ENCODE data around the gene KIF26A.

KIF26A gene

GRCh38 chr14:104103446-104104075 is 34.8 kb upstream of the KIF26A start:
- no peaks in the 10 kb centered on the region for H3K4me1 ChIP-seq (ENCODE audit: insufficient read depth, low read length, severe bottlenecking)
- H3K9me2 ChIP-seq (ENCODE audit: low read depth, low read length) = no peaks in the 10 kb centered on the region
- H2AFZ ChIP-seq (ENCODE audit: low read length) = no peak overlapping the region
- H3K27ac ChIP-seq (ENCODE audit: low read depth, low read length, poor library complexity, severe bottlenecking) = no peak overlapping the region
- H4K20me1 ChIP-seq (ENCODE audit: insufficient read depth, low read length) = no peaks in the 10 kb centered on the region
- H3F3A ChIP-seq (ENCODE audit: insufficient read depth, low read length) = no peaks in the 10 kb centered on the region
- no peak overlapping the region for H3K4me3 ChIP-seq (ENCODE audit: low read depth, low read length, poor library complexity, severe bottlenecking)
- no peaks in the 10 kb centered on the region for H3K9me3 ChIP-seq (ENCODE audit: low read length)
- H3K27me3 ChIP-seq (ENCODE audit: insufficient read depth, low read length) = 0 out of 2 replicates have a peak, but pooled peaks cover 11% of the 10 kb centered on the region
- no peak overlapping the region for H3K4me2 ChIP-seq (ENCODE audit: low read length)
- no peaks in the 10 kb centered on the region for H3K36me3 ChIP-seq (ENCODE audit: insufficient read depth, low read length)
- no peak for TF ChIP-seq EZH2 (IDR thresholded peaks at IDR 0.05; ENCODE audit: borderline replicate concordance, low read length)
- TF ChIP-seq, protein P1, sequence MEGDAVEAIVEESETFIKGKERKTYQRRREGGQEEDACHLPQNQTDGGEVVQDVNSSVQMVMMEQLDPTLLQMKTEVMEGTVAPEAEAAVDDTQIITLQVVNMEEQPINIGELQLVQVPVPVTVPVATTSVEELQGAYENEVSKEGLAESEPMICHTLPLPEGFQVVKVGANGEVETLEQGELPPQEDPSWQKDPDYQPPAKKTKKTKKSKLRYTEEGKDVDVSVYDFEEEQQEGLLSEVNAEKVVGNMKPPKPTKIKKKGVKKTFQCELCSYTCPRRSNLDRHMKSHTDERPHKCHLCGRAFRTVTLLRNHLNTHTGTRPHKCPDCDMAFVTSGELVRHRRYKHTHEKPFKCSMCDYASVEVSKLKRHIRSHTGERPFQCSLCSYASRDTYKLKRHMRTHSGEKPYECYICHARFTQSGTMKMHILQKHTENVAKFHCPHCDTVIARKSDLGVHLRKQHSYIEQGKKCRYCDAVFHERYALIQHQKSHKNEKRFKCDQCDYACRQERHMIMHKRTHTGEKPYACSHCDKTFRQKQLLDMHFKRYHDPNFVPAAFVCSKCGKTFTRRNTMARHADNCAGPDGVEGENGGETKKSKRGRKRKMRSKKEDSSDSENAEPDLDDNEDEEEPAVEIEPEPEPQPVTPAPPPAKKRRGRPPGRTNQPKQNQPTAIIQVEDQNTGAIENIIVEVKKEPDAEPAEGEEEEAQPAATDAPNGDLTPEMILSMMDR (IDR thresholded peaks at IDR 0.05; ENCODE audit: low read length) = no peak
- H3K9ac ChIP-seq (ENCODE audit: low read length) = no peak overlapping the region
- H3K79me2 ChIP-seq (ENCODE audit: insufficient read depth, low read length) = no peaks in the 10 kb centered on the region

DNA sequence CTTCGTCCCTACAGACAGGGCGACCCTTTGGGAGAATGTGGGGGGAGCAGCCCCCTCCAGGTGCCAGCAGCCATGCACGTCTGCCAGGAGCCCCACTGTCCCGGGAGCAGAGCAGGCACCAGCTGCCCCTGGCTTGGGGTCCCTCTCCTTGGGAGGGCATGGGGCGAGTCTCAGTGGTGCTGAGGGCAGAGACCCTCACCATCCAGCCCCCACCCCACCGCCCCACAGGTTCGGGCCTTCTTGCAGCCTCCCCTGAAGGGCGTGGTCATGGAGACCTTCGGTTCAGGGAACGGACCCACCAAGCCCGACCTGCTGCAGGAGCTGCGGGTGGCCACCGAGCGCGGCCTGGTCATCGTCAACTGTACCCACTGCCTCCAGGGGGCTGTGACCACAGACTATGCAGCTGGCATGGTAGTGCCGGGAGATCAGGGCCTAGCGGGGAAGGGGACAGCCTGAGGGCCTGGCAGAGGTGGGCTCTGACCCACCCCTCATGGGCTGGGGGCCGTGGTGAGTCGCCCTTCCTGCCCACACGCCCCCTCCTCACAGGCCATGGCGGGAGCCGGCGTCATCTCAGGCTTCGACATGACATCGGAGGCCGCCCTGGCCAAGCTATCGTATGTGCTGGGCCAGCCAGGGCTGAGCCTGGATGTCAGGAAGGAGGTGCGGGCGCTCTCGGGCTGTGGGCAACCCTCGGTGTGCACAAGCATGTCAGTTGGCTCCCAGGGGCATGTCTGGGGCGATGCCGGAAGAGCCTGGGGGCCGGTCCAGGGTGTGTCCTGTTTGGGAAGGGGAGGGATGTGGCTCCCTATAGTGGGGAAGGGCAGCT is 34.1 kb upstream of the KIF26A start:
- no peak overlapping the region for H3K4me3 ChIP-seq (ENCODE audit: low read depth, low read length, poor library complexity, severe bottlenecking)

GRCh38 chr14:104105071-104105821 is 33.1 kb upstream of the KIF26A start:
- no peak overlapping the region for H3K9ac ChIP-seq (ENCODE audit: low read length)
- TF ChIP-seq EZH2 (IDR thresholded peaks at IDR 0.05; ENCODE audit: borderline replicate concordance, low read length) = no peak
- TF ChIP-seq, protein P1 (IDR thresholded peaks at IDR 0.05; ENCODE audit: low read length) = no peak
- H3K79me2 ChIP-seq (ENCODE audit: insufficient read depth, low read length) = no peaks in the 10 kb centered on the region

More for the DNA sequence above, 34.1 kb upstream of the KIF26A start:
- no peak for TF ChIP-seq EZH2 (IDR thresholded peaks at IDR 0.05; ENCODE audit: borderline replicate concordance, low read length)
- TF ChIP-seq, protein P1 (IDR thresholded peaks at IDR 0.05; ENCODE audit: low read length) = no peak
- Histone ChIP-seq H4K20me1 (ENCODE audit: insufficient read depth, low read length) (no peaks in the 10 kb centered on the region), H3K4me1 (ENCODE audit: insufficient read depth, low read length, severe bottlenecking) (no peaks in the 10 kb centered on the region), H3K36me3 (ENCODE audit: insufficient read depth, low read length) (no peaks in the 10 kb centered on the region), H3K9ac (ENCODE audit: low read length) (no peak overlapping the region), H3K4me2 (ENCODE audit: low read length) (no peak overlapping the region), H3K9me2 (ENCODE audit: low read depth, low read length) (no peaks in the 10 kb centered on the region), H3K27ac (ENCODE audit: low read depth, low read length, poor library complexity, severe bottlenecking) (no peak overlapping the region), H3F3A (ENCODE audit: insufficient read depth, low read length) (no peaks in the 10 kb centered on the region), H2AFZ (ENCODE audit: low read length) (no peak overlapping the region), H3K79me2 (ENCODE audit: insufficient read depth, low read length) (no peaks in the 10 kb centered on the region), H3K27me3 (ENCODE audit: insufficient read depth, low read length) (0 out of 2 replicates have a peak, but pooled peaks cover 11% of the 10 kb centered on the region), H3K9me3 (ENCODE audit: low read length) (no peaks in the 10 kb centered on the region)

More at GRCh38 chr14:104105071-104105821, 33.1 kb upstream of the KIF26A start:
- no peaks in the 10 kb centered on the region for H3K9me3 ChIP-seq (ENCODE audit: low read length)
- H3K4me3 ChIP-seq (ENCODE audit: low read depth, low read length, poor library complexity, severe bottlenecking) = no peak overlapping the region
- H3K9me2 ChIP-seq (ENCODE audit: low read depth, low read length) = no peaks in the 10 kb centered on the region
- H3K27me3 ChIP-seq (ENCODE audit: insufficient read depth, low read length) = 0 out of 2 replicates have a peak, but pooled peaks cover 11% of the 10 kb centered on the region
- H3K4me2 ChIP-seq (ENCODE audit: low read length) = no peak overlapping the region
- H3K36me3 ChIP-seq (ENCODE audit: insufficient read depth, low read length) = no peaks in the 10 kb centered on the region
- no peak overlapping the region for H2AFZ ChIP-seq (ENCODE audit: low read length)
- no peaks in the 10 kb centered on the region for H3F3A ChIP-seq (ENCODE audit: insufficient read depth, low read length)
- no peaks in the 10 kb centered on the region for H3K4me1 ChIP-seq (ENCODE audit: insufficient read depth, low read length, severe bottlenecking)
- H3K27ac ChIP-seq (ENCODE audit: low read depth, low read length, poor library complexity, severe bottlenecking) = no peak overlapping the region
- H4K20me1 ChIP-seq (ENCODE audit: insufficient read depth, low read length) = no peaks in the 10 kb centered on the region

Measured in OCI-LY1 (cell line).